CD4-positive, alpha-beta T cell treated with Interferon gamma for 1 hour (primary cell): ENCODE data around the gene CYP4F8.
A peak's percentile ranks its signal among the peaks of the same experiment; 100 is the strongest.
"Not testable (repeated sequence)": the region's sequence is repeated elsewhere in the genome, so short reads cannot be mapped to it uniquely, and the experiment has no call there.

Experiments used
- DNase-seq: peaks from one replicate; pipeline ENCODE4 v3.0.0-alpha.2; 2020

The CYP4F8 gene

GRCh38 chr19:15644816-15645215, 29.8 kb downstream of the CYP4F8 start:
- DNase-seq, result no peak

- no peak for DNase-seq
Measured at GRCh38 chr19:15649526-15649925, 34.5 kb downstream of the CYP4F8 start.

GRCh38 chr19:15650123-15650522, 35.1 kb downstream of the CYP4F8 start:
- DNase-seq, result not testable (repeated sequence)

GRCh38 chr19:15651791-15652190, 36.8 kb downstream of the CYP4F8 start:
- DNase-seq, result no peak

GRCh38 chr19:15652559-15653278, 37.7 kb downstream of the CYP4F8 start:
- DNase-seq, result no peak

GRCh38 chr19:15656467-15656866, 41.4 kb downstream of the CYP4F8 start:
- no peak for DNase-seq

- no peak for DNase-seq
Measured at GRCh38 chr19:15663247-15663646, 48.2 kb downstream of the CYP4F8 start.

GRCh38 chr19:15666186-15666585, 51.2 kb downstream of the CYP4F8 start:
- no peak for DNase-seq

GRCh38 chr19:15666883-15667282, 51.9 kb downstream of the CYP4F8 start:
- DNase-seq, result peak; percentile 11

- DNase-seq, result no peak
Measured at GRCh38 chr19:15669440-15669839, 54.4 kb downstream of the CYP4F8 start.

GRCh38 chr19:15669891-15670290, 54.9 kb downstream of the CYP4F8 start:
- DNase-seq, result no peak

- DNase-seq, result no peak
Measured at GRCh38 chr19:15671237-15671821, 56.3 kb downstream of the CYP4F8 start.

- no peak for DNase-seq
Measured at GRCh38 chr19:15671891-15672579, 57.0 kb downstream of the CYP4F8 start.

GRCh38 chr19:15672580-15673175, 57.7 kb downstream of the CYP4F8 start, which contains the start of gene CYP4F12:
Gene CYP4F12 (plus strand): TSS chr19:15673087. CDS start chr19:15673530, 443 bp downstream.
- no peak for DNase-seq

- no peak for DNase-seq
Measured at GRCh38 chr19:15673176-15673654, 58.2 kb downstream of the CYP4F8 start.

GRCh38 chr19:15675560-15675959, 60.5 kb downstream of the CYP4F8 start:
- no peak for DNase-seq

GRCh38 chr19:15679089-15679488, 64.1 kb downstream of the CYP4F8 start:
- no peak for DNase-seq

GRCh38 chr19:15679865-15680264, 64.8 kb downstream of the CYP4F8 start:
- DNase-seq, result not testable (repeated sequence)
